WI38 (cell line): Measurements from ENCODE around the gene NODAL.

Experiments
- H3K4me3 ChIP-seq: 2 replicates; pipeline ENCODE4 v1.5.1; 2011; ENCODE audit warnings: low read depth, mild to moderate bottlenecking, control low read depth, low read length
- CTCF ChIP-seq: IDR thresholded peaks from 2 replicates; pipeline ENCODE4 v1.5.1; 2012; ENCODE audit warnings: low read depth, mild to moderate bottlenecking, control low read depth, low read length

NODAL gene

GRCh38 chr10:70440296-70441160 is 953 bp downstream of the NODAL start:
- no peak for TF ChIP-seq CTCF
- H3K4me3 ChIP-seq, result no peak overlapping the region

- H3K4me3 ChIP-seq, result no peak overlapping the region
- no peak for TF ChIP-seq CTCF
Observed at GRCh38 chr10:70437721-70438120, 3.8 kb downstream of the NODAL start.

GRCh38 chr10:70435241-70436085 is 6.0 kb downstream of the NODAL start:
- no peak overlapping the region for H3K4me3 ChIP-seq
- no peak for TF ChIP-seq CTCF

DNA sequence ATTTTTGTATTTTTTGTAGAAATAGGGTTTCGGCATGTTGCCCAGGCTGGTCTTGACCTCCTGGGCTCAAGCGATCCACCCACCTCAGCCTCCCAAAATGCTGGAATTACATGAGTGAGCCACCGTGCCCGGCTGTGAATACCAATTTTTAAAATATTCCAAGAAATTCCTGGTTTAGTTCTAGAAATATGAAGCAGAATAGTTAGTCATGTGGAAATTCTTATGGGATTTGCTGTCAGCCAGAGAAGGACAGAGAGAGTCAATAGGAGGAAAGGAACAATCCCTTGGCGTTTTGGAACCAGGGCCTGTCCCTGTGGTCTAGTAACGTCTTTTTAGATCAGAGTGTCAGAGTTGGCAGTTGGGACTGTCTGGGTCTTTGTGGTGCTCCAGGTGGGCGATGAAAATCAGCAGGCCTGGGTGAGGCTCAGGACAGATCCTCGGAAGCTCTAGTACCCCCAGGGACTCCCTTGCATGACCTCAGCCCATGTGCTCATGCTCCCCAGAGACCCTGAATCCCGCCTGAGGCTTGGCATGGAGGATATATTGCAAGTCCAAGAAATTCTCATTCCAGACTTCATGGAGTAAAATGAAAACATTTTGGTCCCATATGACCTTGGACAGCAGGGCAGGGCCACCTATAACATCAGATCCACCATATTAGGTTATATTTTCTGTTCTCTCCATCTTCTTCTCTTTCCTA is 7.8 kb downstream of the NODAL start:
- no peak overlapping the region for H3K4me3 ChIP-seq
- no peak for TF ChIP-seq CTCF

DNA sequence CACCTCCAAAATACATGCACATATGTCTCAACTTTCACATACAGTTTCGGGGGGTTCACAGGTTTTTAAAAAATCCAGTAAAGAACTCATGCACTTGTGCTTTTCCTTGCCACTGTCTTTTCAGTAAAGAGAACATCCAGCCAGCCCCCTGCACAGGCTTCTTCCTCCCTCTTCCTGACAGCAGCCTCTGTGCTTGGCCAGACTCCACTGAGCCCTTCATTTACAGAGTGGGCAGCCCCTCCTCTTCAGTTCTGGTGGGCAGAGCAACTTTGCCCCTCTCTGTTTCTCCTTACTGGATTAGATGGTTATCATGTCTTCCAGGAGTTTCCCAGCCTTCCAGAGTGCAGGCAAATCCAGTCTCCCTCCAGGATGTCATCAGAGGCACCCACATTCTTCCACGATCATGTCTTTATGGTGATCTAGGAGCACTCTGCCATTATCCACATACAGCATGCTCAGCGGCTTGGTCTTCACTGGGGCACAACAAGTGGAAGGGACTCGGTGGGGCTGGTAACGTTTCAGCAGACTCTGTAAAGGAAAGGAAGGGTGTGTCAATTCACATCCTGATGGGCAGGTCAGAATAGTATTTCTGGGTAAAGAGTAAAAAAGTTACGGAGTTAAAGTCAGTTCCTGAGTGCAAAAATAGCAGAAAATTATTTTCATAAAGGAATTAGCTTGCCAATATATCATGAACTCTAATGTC is 8.8 kb downstream of the NODAL start:
- no peak overlapping the region for H3K4me3 ChIP-seq
- no peak for TF ChIP-seq CTCF

- no peak for TF ChIP-seq CTCF
- H3K4me3 ChIP-seq, result no peak overlapping the region
Observed at GRCh38 chr10:70432101-70432500, 9.4 kb downstream of the NODAL start.
